ENCODE data around the gene CCNF.
"Not testable (repeated sequence)": the region's sequence is repeated elsewhere in the genome, so short reads cannot be mapped to it uniquely, and the experiment has no call there.

Gene CCNF

DNA sequence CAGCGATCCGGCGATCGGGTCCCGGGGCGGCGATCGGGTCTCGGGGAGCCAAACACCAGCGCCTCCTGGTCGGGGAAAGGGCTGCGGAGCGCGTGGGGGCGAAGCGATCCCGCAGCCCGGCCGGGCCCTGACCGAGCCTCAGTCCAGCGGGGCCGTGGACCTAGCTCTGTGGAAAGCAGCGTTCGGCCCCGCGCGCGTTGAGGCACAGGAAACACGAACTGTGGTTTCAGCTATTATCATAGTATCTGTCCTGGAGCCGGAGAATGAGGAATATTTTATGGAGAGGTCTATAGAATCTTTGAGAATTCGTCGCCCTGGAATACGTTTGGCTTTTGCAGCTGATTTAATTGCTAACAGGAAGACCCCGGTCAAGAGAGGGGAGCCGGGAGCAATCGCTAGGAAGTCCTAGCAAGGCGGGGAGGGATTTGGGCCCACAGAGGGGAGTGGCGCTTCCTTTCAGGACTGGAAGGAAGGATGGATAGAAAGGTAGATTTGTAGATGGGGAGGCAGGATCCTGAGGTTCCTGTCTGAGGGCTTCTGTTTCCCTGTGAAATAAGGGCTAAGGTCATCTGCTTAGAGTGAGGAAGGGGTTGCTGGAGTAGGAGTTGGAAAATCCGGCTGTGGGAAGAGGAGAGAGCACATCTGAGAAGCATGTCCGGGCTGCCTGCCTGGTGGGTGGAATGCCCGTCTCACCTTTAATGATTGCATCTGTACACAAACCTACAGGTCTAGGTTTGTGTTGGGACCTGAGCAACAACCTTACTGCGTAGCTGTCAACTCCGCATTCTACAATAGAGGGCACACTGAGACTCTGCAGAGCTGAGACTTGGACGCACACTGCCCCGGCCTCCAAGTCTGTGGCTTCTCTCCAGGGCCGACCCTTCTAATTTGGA lies 770 bp downstream of the CCNF start:
- DNase-seq (ENCODE audit: low read depth), result peak; percentile 58
- TF ChIP-seq POLR2A (IDR thresholded peaks at IDR 0.05; ENCODE audit: extremely low read depth, insufficient read length) (no peak), MYC (IDR thresholded peaks at IDR 0.05; ENCODE audit: low read depth, low read length) (no peak)
- TF ChIP-seq, protein P1, sequence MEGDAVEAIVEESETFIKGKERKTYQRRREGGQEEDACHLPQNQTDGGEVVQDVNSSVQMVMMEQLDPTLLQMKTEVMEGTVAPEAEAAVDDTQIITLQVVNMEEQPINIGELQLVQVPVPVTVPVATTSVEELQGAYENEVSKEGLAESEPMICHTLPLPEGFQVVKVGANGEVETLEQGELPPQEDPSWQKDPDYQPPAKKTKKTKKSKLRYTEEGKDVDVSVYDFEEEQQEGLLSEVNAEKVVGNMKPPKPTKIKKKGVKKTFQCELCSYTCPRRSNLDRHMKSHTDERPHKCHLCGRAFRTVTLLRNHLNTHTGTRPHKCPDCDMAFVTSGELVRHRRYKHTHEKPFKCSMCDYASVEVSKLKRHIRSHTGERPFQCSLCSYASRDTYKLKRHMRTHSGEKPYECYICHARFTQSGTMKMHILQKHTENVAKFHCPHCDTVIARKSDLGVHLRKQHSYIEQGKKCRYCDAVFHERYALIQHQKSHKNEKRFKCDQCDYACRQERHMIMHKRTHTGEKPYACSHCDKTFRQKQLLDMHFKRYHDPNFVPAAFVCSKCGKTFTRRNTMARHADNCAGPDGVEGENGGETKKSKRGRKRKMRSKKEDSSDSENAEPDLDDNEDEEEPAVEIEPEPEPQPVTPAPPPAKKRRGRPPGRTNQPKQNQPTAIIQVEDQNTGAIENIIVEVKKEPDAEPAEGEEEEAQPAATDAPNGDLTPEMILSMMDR (IDR thresholded peaks at IDR 0.05; ENCODE audit: low read depth, low read length), result no peak
- TF ChIP-seq, protein P2, sequence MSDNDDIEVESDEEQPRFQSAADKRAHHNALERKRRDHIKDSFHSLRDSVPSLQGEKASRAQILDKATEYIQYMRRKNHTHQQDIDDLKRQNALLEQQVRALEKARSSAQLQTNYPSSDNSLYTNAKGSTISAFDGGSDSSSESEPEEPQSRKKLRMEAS (IDR thresholded peaks at IDR 0.05; ENCODE audit: low read depth, low read length), result no peak

DNA sequence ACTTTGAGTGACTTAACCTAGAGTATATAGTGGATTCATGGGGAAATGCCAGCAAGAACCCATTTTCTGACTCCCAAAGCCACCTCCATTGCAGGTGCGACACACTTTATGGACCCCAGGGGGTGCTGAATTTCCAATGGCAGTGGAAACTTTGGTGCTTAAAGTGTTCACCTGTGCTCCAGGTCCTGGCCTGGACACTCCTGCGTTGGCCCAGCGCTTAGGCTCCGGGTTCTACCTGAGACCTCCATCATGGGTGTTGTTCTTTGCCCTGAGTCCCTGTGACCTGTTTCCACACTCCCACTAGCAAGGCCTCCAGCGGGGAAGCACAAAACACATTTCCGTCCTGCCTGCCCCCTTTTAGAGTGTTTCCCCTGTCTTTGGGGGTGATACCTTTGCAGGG lies 3.0 kb downstream of the CCNF start:
- no peak overlapping the region for H3K4me3 ChIP-seq (ENCODE audit: low read depth, low read length)
- TF ChIP-seq, protein P2 (IDR thresholded peaks at IDR 0.05; ENCODE audit: low read depth, low read length), result no peak
- TF ChIP-seq, protein P1 (IDR thresholded peaks at IDR 0.05; ENCODE audit: low read depth, low read length), result no peak
- TF ChIP-seq MYC (IDR thresholded peaks at IDR 0.05; ENCODE audit: low read depth, low read length), result no peak
- no peak for DNase-seq (ENCODE audit: low read depth)

More for the DNA sequence above, 770 bp downstream of the CCNF start:
- H3K4me3 ChIP-seq (ENCODE audit: low read depth, low read length), result peak overlapping the region; percentile 90

DNA sequence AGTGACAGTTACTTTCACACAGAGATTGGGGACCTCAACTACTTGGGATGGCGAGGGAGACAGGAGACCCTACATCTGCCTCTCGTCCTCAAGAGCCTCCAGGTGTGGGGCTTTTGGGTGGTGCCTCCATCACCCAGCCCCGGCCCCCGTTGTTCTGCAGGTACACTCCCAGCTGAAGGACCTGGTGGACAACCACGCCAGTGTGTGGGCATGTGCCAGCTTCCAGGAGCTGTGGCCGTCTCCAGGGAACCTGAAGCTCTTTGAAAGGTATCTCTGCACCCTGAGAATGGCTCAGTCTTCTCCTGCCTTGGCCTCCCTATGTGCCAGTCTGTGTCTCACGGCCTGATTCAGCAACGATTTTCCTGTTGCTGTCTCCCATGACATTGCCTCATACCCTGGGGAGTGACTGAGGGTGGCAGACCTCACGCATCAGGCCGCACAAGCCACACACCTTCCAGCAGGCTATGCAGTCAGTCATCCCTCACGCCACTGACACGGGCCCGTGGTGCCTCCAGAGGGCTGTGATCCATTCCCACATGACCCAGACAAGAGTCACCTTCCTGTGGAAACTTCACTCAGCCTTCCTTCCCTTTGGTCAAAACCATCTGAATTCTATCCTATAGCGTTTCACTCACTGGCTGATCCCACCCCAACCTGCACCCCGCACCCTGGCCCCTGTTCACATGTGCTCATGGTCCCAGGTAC lies 3.7 kb downstream of the CCNF start:
- DNase-seq (ENCODE audit: low read depth), result no peak
- TF ChIP-seq, protein P2 (IDR thresholded peaks at IDR 0.05; ENCODE audit: low read depth, low read length), result no peak
- TF ChIP-seq, protein P1 (IDR thresholded peaks at IDR 0.05; ENCODE audit: low read depth, low read length), result no peak
- TF ChIP-seq MYC (IDR thresholded peaks at IDR 0.05; ENCODE audit: low read depth, low read length) (no peak), POLR2A (IDR thresholded peaks at IDR 0.05; ENCODE audit: extremely low read depth, insufficient read length) (no peak)

DNA sequence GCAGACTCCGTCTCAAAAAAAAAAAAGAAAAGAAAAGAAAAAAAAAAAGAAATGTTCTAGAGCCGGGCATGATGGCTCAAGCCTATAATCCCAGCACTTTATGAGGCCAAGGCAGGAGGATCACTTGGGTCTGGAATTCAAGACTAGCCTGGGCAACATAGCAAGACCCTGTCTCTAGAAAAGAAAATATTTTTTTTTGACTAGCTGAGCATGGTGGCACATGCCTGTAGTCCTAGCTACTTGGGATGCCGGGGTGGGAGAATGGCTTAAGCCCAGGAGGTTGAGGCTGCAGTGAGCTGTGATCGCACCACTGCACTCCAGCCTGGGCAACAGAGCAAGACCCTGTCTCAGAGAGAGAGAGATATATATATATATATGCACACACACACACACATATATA lies 6.0 kb downstream of the CCNF start:
- not testable (repeated sequence) for DNase-seq (ENCODE audit: low read depth); H3K4me3 ChIP-seq (ENCODE audit: low read depth, low read length)

More for the DNA sequence above, 3.7 kb downstream of the CCNF start:
- H3K4me3 ChIP-seq (ENCODE audit: low read depth, low read length), result no peak overlapping the region

DNA sequence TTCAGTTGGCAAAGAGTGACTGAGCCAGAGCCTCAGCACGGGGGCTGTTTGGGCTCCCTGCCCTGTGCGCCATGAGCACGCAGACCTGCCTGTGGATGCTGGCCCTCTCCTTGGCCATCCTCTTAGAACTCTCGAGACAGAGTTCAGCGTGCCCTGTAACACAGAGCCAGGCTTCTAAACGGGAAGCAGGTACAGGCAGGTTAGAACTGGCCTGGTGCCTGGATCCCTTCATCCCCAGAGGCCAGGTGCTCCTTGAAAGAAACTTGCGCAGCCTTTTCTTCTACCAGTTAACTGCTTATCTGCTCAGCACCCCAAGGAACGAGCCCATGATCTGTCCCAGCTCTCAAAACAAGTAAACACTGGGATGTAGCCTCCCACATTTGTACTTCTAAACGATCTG lies 6.9 kb downstream of the CCNF start:
- no peak overlapping the region for H3K4me3 ChIP-seq (ENCODE audit: low read depth, low read length)
- TF ChIP-seq MYC (IDR thresholded peaks at IDR 0.05; ENCODE audit: low read depth, low read length), result no peak
- TF ChIP-seq, protein P2 (IDR thresholded peaks at IDR 0.05; ENCODE audit: low read depth, low read length), result no peak
- no peak for TF ChIP-seq POLR2A (IDR thresholded peaks at IDR 0.05; ENCODE audit: extremely low read depth, insufficient read length)
- TF ChIP-seq, protein P1 (IDR thresholded peaks at IDR 0.05; ENCODE audit: low read depth, low read length), result no peak
- no peak for DNase-seq (ENCODE audit: low read depth)
